Naive thymus-derived CD4-positive, alpha-beta T cell (primary cell): Measurements from ENCODE around the gene SPATA1. TPM values are rescaled to one million over a fixed set of nuclear protein-coding genes. Genes with fewer than 3 reads are reported as not detected.

Experiments used
- ATAC-seq: fragments of 150-1000 bp; cut with Tn5 transposase; 2 replicates; pipeline ENCODE4 v1.10.0; 2021; ENCODE audit warnings: mild to moderate bottlenecking, moderate library complexity
- CTCF ChIA-PET: fragments of 350-600 bp; sonication (Branson Sonifier 250); formaldehyde crosslinking; loops from one replicate; lab custom pipeline; 2021; ENCODE audit warnings: antibody characterized with exemption; lab: Charles Lee
- POLR2A ChIA-PET: fragments of 350-600 bp; sonication (Branson Sonifier 250); formaldehyde crosslinking; loops from one replicate; lab custom pipeline; 2021; ENCODE audit warnings: antibody characterized with exemption, inconsistent platforms; lab: Charles Lee
- DNase-seq, 9 donors: peaks; one replicate each; pipeline versions ENCODE4 v3.0.0 to v3.0.0-alpha.2; 2020 to 2022; ENCODE audit warnings: mixed read lengths in 1 of 9
- H3K27ac ChIP-seq: one replicate; pipeline ENCODE4 v1.7.0; 2013; ENCODE audit warnings: mild to moderate bottlenecking, low read depth, low read length, moderate library complexity
- H3K27me3 ChIP-seq, 2 donors: one replicate each; pipeline ENCODE4 v1.7.0; 2013; ENCODE audit warnings: low read length in 2 of 2, mild to moderate bottlenecking in 2 of 2, moderate library complexity in 2 of 2; ENCODE audit not compliant: control insufficient read depth in 2 of 2, insufficient read depth in 2 of 2
- H3K36me3 ChIP-seq, 3 experiments: 1 replicate in 2 of 3; 2 replicates in 1 of 3; pipeline ENCODE4 v1.7.0; 2013; ENCODE audit warnings: low read length in 3 of 3, mild to moderate bottlenecking in 3 of 3, moderate library complexity in 1 of 3; ENCODE audit not compliant: insufficient read depth in 3 of 3, control insufficient read depth in 2 of 3
- H3K4me1 ChIP-seq, 2 donors: one replicate each; pipeline ENCODE4 v1.7.0; 2013; ENCODE audit warnings: low read length in 2 of 2, mild to moderate bottlenecking in 2 of 2, moderate library complexity in 1 of 2; ENCODE audit not compliant: control insufficient read depth in 2 of 2, insufficient read depth in 2 of 2
- H3K4me3 ChIP-seq: 2 replicates; pipeline ENCODE4 v1.7.0; 2013; ENCODE audit warnings: mild to moderate bottlenecking, low read length
- H3K9me3 ChIP-seq, 3 experiments: 1 replicate in 2 of 3; 2 replicates in 1 of 3; pipeline ENCODE4 v1.7.0; 2013; ENCODE audit warnings: low read length in 3 of 3; ENCODE audit not compliant: control insufficient read depth in 2 of 3
- H3K27ac Mint-ChIP-seq, 9 donors: one replicate each; pipeline ENCODE4 v1.8.0; 2020 to 2022; ENCODE audit warnings: mixed read lengths in 9 of 9, mild to moderate bottlenecking in 8 of 9, moderate library complexity in 5 of 9, inconsistent platforms in 2 of 9
- H3K27me3 Mint-ChIP-seq, 5 donors: one replicate each; pipeline ENCODE4 v1.8.0; 2021 to 2022; ENCODE audit warnings: mixed read lengths in 5 of 5, mild to moderate bottlenecking in 1 of 5
- H3K36me3 Mint-ChIP-seq, 5 donors: one replicate each; pipeline ENCODE4 v1.8.0; 2020 to 2022; ENCODE audit warnings: mixed read lengths in 5 of 5, mild to moderate bottlenecking in 3 of 5, inconsistent platforms in 1 of 5
- H3K4me1 Mint-ChIP-seq, 7 donors: one replicate each; pipeline ENCODE4 v1.8.0; 2020 to 2022; ENCODE audit warnings: mixed read lengths in 7 of 7, mild to moderate bottlenecking in 3 of 7, inconsistent platforms in 1 of 7
- H3K4me3 Mint-ChIP-seq, 10 donors: one replicate each; pipeline ENCODE4 v1.8.0; 2020 to 2022; ENCODE audit warnings: mild to moderate bottlenecking in 10 of 10, mixed read lengths in 10 of 10, moderate library complexity in 6 of 10, inconsistent platforms in 2 of 10
- H3K9me3 Mint-ChIP-seq, 11 donors: one replicate each; pipeline ENCODE4 v1.8.0; 2020 to 2022; ENCODE audit warnings: mixed read lengths in 11 of 11, mild to moderate bottlenecking in 4 of 11, inconsistent platforms in 1 of 11, moderate library complexity in 1 of 11
- intact Hi-C, 2 donors: fragments of 100-400 bp; cut with micrococcal nuclease; formaldehyde crosslinking; loops; one replicate each; pipeline ENCODE4 v1.15.1; 2023
- polyA plus RNA-seq, 2 donors: library from polyadenylated mRNA; unstranded; fragments of 300-500 nt; fragmentation: Illumina TruSeq; gene quantifications; one replicate each; pipeline ENCODE4 v1.2.3, GENCODE V29; 2021
- total RNA-seq, 6 experiments: library from RNA in 5 of 6; stranded (reverse) in 5 of 6; gene quantifications; 1 replicate in 5 of 6; 2 replicates in 1 of 6; pipeline ENCODE4 v1.2.3 and lab custom pipeline; 2021 to 2026

Gene SPATA1
- total and polyA plus RNA-seq, 7 experiments from 2014 or later, result 1.7 to 3.6 (median 2.2) TPM; not detected in 3

- DNase-seq, result no peak
- POLR2A ChIA-PET, result interaction anchor here (1.2 to 2.8 kb wide), 2 partner anchors 37 to 132 kb away, joined by 3 to 20 read pairs; partner anchors contain the start of genes CTBS and RPF1
Observed at GRCh38 chr1:84611091-84611490, 104.9 kb downstream of the SPATA1 start.

GRCh38 chr1:84611796-84612195, 105.6 kb downstream of the SPATA1 start:
- Mint-ChIP-seq H3K36me3 (peaks cover 0 to 8% (median 4%) of the 10 kb centered on the region in 5 donors), H3K4me1 (peaks cover 4 to 24% (median 16%) of the 10 kb centered on the region in 7 donors), H3K4me3 (peak overlapping the region in 9 of 10 donors; percentile 43 to 81 (median 61)), H3K27me3 (peaks cover 0 to under 1% (median 0%) of the 10 kb centered on the region in 5 donors), H3K9me3 (peaks cover 0 to 30% (median 7%) of the 10 kb centered on the region in 11 donors), H3K27ac (peak overlapping the region in 8 of 9 donors; percentile 76 to 95 (median 90))
- ATAC-seq (peak; percentile 90), DNase-seq (peak in 6 of 9 donors; percentile 15 to 58 (median 26))
- Histone ChIP-seq H3K9me3 (no peaks in the 10 kb centered on the region), H3K27ac (peak overlapping the region; percentile 60), H3K4me3 (no peak overlapping the region), H3K4me1 (peaks cover 0 to 11% of the 10 kb centered on the region in 2 donors), H3K27me3 (no peaks in the 10 kb centered on the region), H3K36me3 (no peaks in the 10 kb centered on the region)
- ChIA-PET POLR2A (interaction anchor here (0.7 to 2.8 kb wide), 3 partner anchors 38 to 468 kb away, joined by 3 to 20 read pairs (median 3); partner anchors contain the start of genes CTBS, PRKACB and RPF1), CTCF (no interaction called here)
- intact Hi-C loops, result loop anchor here in 1 of 2 donors (2.0 kb wide), 1 partner anchor 37 kb away; the partner anchor contains the start of gene CTBS

More at GRCh38 chr1:84611091-84611490, 104.9 kb downstream of the SPATA1 start:
- H3K27me3 ChIP-seq, result no peaks in the 10 kb centered on the region
- CTCF ChIA-PET, result no interaction called here
- intact Hi-C loops, result loop anchor here in 1 of 2 donors (2.0 kb wide), 1 partner anchor 36 kb away; the partner anchor contains the start of gene CTBS
- peaks cover 0 to 6% (median 0%) of the 10 kb centered on the region in 3 experiments for H3K9me3 ChIP-seq
- no peaks in the 10 kb centered on the region for H3K36me3 ChIP-seq
- ATAC-seq, result no peak
- Mint-ChIP-seq H3K4me1 (peaks cover 4 to 24% (median 16%) of the 10 kb centered on the region in 7 donors), H3K27me3 (peaks cover 0 to 5% (median 0%) of the 10 kb centered on the region in 5 donors), H3K36me3 (peaks cover 6 to 13% (median 8%) of the 10 kb centered on the region in 5 donors), H3K9me3 (peaks cover 4 to 38% (median 12%) of the 10 kb centered on the region in 11 donors), H3K4me3 (peak overlapping the region in 6 of 10 donors; percentile 60 to 81 (median 64)), H3K27ac (peak overlapping the region in 8 of 9 donors; percentile 76 to 95 (median 90))
- peaks cover 0 to 11% of the 10 kb centered on the region in 2 donors for H3K4me1 ChIP-seq
- H3K4me3 ChIP-seq, result no peak overlapping the region
- H3K27ac ChIP-seq, result peak overlapping the region; percentile 60

DNA sequence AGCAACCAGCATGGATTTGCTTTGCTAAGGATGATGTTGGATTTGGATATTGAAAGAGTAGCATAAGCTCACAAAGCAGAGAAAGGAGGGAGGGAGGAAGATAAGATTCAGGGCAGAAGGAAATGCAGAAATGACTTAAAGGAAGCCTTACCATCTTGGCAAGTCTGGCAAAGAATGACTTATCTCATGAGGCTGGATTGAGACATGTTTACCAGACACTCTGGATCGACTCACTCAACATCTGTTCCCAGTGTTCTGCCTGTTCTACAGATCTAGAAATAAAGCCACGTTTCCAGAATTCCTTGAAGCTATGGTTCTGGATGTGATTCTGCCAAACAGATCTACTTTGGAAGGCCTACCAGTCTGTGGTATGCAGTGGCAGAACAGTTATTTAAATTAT, 106.8 kb downstream of the SPATA1 start:
- peaks cover 4 to 24% (median 16%) of the 10 kb centered on the region in 7 donors for H3K4me1 Mint-ChIP-seq
- ATAC-seq, result no peak
- H3K27me3 Mint-ChIP-seq, result no peaks in the 10 kb centered on the region
- no peaks in the 10 kb centered on the region for H3K27me3 ChIP-seq
- H3K36me3 ChIP-seq, result no peaks in the 10 kb centered on the region
- peaks cover 0 to 7% (median 3%) of the 10 kb centered on the region in 5 donors for H3K36me3 Mint-ChIP-seq
- H3K9me3 ChIP-seq, result no peaks in the 10 kb centered on the region
- peaks cover 0 to 21% (median 6%) of the 10 kb centered on the region in 11 donors for H3K9me3 Mint-ChIP-seq
- ChIA-PET CTCF (interaction anchor here (0.6 to 0.7 kb wide), 2 partner anchors 9 to 20 kb away, joined by 3 to 4 read pairs; no protein-coding TSS in a partner anchor), POLR2A (interaction anchor here (0.9 to 2.8 kb wide), 2 partner anchors 39 to 177 kb away, joined by 3 to 20 read pairs; partner anchors contain the start of gene CTBS)
- peaks cover 0 to 11% of the 10 kb centered on the region in 2 donors for H3K4me1 ChIP-seq
- H3K27ac Mint-ChIP-seq, result peak overlapping the region in 4 of 9 donors; percentile 2 to 91 (median 83)
- H3K27ac ChIP-seq, result peak overlapping the region; percentile 8
- H3K4me3 ChIP-seq, result no peak overlapping the region
- intact Hi-C loops, result no loop called here
- no peak overlapping the region for H3K4me3 Mint-ChIP-seq
- no peak for DNase-seq

DNA sequence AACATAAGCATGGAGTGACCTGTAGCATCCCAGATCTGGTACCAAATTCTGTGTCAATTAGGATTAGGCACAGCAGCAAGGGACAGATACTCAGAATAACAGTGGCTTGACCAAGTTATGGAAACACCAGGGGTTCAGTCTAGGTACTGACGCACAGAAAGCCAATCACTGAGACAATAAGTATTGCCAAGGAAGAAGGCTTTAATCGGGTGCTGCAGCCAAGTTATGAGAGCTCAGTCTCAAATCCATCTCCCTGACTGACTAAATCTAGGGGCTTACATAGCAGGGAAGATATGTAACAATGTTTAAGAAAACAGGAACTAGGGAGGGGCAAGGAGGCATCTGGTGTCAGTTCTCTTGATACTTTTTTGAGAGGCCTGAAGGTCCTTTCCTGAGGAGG, 107.7 kb downstream of the SPATA1 start:
- H3K4me3 ChIP-seq, result no peak overlapping the region
- peak overlapping the region in 1 of 9 donors; percentile 7 for H3K27ac Mint-ChIP-seq
- H3K9me3 Mint-ChIP-seq, result peaks cover 0 to 21% (median 4%) of the 10 kb centered on the region in 11 donors
- H3K36me3 Mint-ChIP-seq, result peaks cover 0 to 7% (median 3%) of the 10 kb centered on the region in 5 donors
- H3K27me3 Mint-ChIP-seq, result no peaks in the 10 kb centered on the region
- peaks cover 0 to 11% of the 10 kb centered on the region in 2 donors for H3K4me1 ChIP-seq
- ChIA-PET CTCF (no interaction called here), POLR2A (interaction anchor here (0.9 to 1.2 kb wide), 3 partner anchors 41 to 178 kb away, joined by 3 read pairs; partner anchors contain the start of gene GNG5)
- H3K9me3 ChIP-seq, result no peaks in the 10 kb centered on the region
- no peak overlapping the region for H3K27ac ChIP-seq
- ATAC-seq (no peak), DNase-seq (no peak)
- H3K27me3 ChIP-seq, result no peaks in the 10 kb centered on the region
- no peaks in the 10 kb centered on the region for H3K36me3 ChIP-seq
- H3K4me3 Mint-ChIP-seq, result no peak overlapping the region
- peaks cover 4 to 24% (median 16%) of the 10 kb centered on the region in 7 donors for H3K4me1 Mint-ChIP-seq
- intact Hi-C loops, result no loop called here

DNA sequence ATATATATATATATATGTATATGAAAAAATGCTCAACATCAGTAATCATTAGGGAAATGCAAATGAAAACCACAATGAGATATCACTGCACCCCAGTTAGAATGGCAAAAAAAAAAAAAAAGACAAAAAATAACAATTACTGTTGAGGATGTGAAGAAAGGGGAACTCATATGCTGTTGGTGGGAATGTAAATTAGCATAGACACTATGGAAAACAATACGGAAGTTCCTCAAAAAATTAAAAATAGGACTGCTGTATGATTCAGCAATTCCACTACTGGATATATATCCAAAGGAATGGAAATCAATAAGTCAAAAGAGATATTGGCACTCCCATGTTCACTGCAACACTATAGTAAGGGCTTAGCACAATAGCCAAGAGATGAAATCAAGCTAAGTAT, 109.6 kb downstream of the SPATA1 start:
- peaks cover 0 to 7% (median 0%) of the 10 kb centered on the region in 5 donors for H3K27me3 Mint-ChIP-seq
- Histone ChIP-seq H3K4me1 (peaks cover 3 to 11% of the 10 kb centered on the region in 2 donors), H3K4me3 (no peak overlapping the region), H3K36me3 (no peaks in the 10 kb centered on the region), H3K9me3 (no peaks in the 10 kb centered on the region), H3K27me3 (no peaks in the 10 kb centered on the region), H3K27ac (no peak overlapping the region)
- no peak overlapping the region for H3K27ac Mint-ChIP-seq
- ATAC-seq (no peak), DNase-seq (no peak)
- peaks cover 0 to 7% (median 3%) of the 10 kb centered on the region in 5 donors for H3K36me3 Mint-ChIP-seq
- intact Hi-C loops, result loop anchor here in 1 of 2 donors (5.0 kb wide), 1 partner anchor 313 kb away; the partner anchor contains the start of gene SAMD13
- no peak overlapping the region for H3K4me3 Mint-ChIP-seq
- CTCF ChIA-PET, result no interaction called here
- POLR2A ChIA-PET, result no interaction called here
- H3K9me3 Mint-ChIP-seq, result peaks cover 0 to 20% (median 4%) of the 10 kb centered on the region in 11 donors
- H3K4me1 Mint-ChIP-seq, result peaks cover 7 to 27% (median 20%) of the 10 kb centered on the region in 7 donors
